D721Med (cell line): ENCODE data around the gene POMT2.

Experiments used
- DNase-seq: peaks from one replicate; pipeline ENCODE4 v3.0.0; 2011; ENCODE audit warnings: low spot score; ENCODE audit not compliant: insufficient read length
- FAIRE-seq: peaks from 2 replicates; lab custom pipeline; 2011; peaks lifted over from hg19 to GRCh38; lab: Jason Lieb, UNC
- CTCF ChIP-seq: IDR thresholded peaks from 2 replicates; pipeline ENCODE4 v1.5.1; 2012; ENCODE audit warnings: mild to moderate bottlenecking, control low read depth; ENCODE audit not compliant: insufficient read depth; ENCODE audit errors: missing control alignments

POMT2 gene

GRCh38 chr14:77320238-77320935 lies at the start of gene POMT2:
TSS of gene POMT2 (minus strand) at chr14:77320883. CDS start at chr14:77320681, 202 bp downstream.
- TF ChIP-seq CTCF, result peak; percentile 11
- DNase-seq, result peak; percentile 62
- FAIRE-seq, result no peak

- FAIRE-seq, result no peak
- no peak for TF ChIP-seq CTCF
- no peak for DNase-seq
Measured at GRCh38 chr14:77369285-77369684, 48.6 kb upstream of the POMT2 start.

- TF ChIP-seq CTCF, result no peak
- DNase-seq, result no peak
- FAIRE-seq, result no peak
Measured at GRCh38 chr14:77364146-77364545, 43.5 kb upstream of the POMT2 start.

GRCh38 chr14:77359626-77360025 lies 38.9 kb upstream of the POMT2 start:
- DNase-seq, result no peak
- TF ChIP-seq CTCF, result no peak
- no peak for FAIRE-seq

- no peak for TF ChIP-seq CTCF
- no peak for FAIRE-seq
- no peak for DNase-seq
Measured at GRCh38 chr14:77356899-77357298, 36.2 kb upstream of the POMT2 start.

- TF ChIP-seq CTCF, result no peak
- FAIRE-seq (no peak), DNase-seq (no peak)
Measured at GRCh38 chr14:77355811-77356210, 35.1 kb upstream of the POMT2 start.

GRCh38 chr14:77353469-77354141 lies 32.9 kb upstream of the POMT2 start:
- DNase-seq (no peak), FAIRE-seq (no peak)
- TF ChIP-seq CTCF, result no peak
